Cardiac muscle cell (in vitro differentiated cells and primary cell): ENCODE data around the gene NPAS3. TPM values are rescaled to one million over a fixed set of nuclear protein-coding genes. Genes with fewer than 3 reads are reported as not detected.

Experiments
- DNase-seq, 2 donors: peaks; one replicate each; pipeline versions ENCODE4 v3.0.0 to v3.0.0-alpha.2; 2010 to 2017; ENCODE audit warnings: low read depth in 1 of 2, low spot score in 1 of 2
- H3K27ac ChIP-seq: fragments of 200-600 bp; sonication (generic); 2 replicates; pipeline ENCODE4 v1.5.1; 2016
- H3K27me3 ChIP-seq: fragments of 200-600 bp; sonication (generic); 2 replicates; pipeline ENCODE4 v1.6.0; 2016; ENCODE audit warnings: control low read depth
- H3K36me3 ChIP-seq: fragments of 200-600 bp; sonication (generic); 2 replicates; pipeline ENCODE4 v1.5.1; 2016; ENCODE audit warnings: control low read depth
- H3K4me1 ChIP-seq: fragments of 200-600 bp; sonication (generic); 2 replicates; pipeline ENCODE4 v1.8.1; 2017; ENCODE audit warnings: low read depth, mild to moderate bottlenecking, mixed run types
- H3K4me3 ChIP-seq: fragments of 200-600 bp; sonication (generic); 2 replicates; pipeline ENCODE4 v1.5.1; 2016; ENCODE audit warnings: mild to moderate bottlenecking
- H3K9me3 ChIP-seq: fragments of 200-600 bp; sonication (generic); 2 replicates; pipeline ENCODE4 v1.5.1; 2017; ENCODE audit warnings: low read depth, mild to moderate bottlenecking, control low read depth
- CTCF ChIP-seq: IDR thresholded peaks from 2 replicates; pipeline ENCODE4 v1.5.1; 2012; ENCODE audit warnings: low read depth, mild to moderate bottlenecking, low read length
- polyA plus RNA-seq: library from polyadenylated mRNA; unstranded; fragments of >200 nt; fragmentation: Nextera tagmentation; extraction: Ambion mirVana; gene quantifications from 2 replicates; pipeline ENCODE4 v1.2.1, GENCODE V29; 2016
- total RNA-seq: library from RNA; depleted of rRNA; stranded (reverse); fragments of >200 nt; gene quantifications from 2 replicates; pipeline ENCODE4 v1.2.3, GENCODE V29; 2016

The NPAS3 gene
- total and polyA plus RNA-seq, 2 experiments from 2014 or later, result 0.18 TPM

GRCh38 chr14:33806905-33807304 lies 868.2 kb downstream of the NPAS3 start:
- TF ChIP-seq CTCF, result no peak
- no peak for DNase-seq

GRCh38 chr14:33808187-33808586 lies 869.5 kb downstream of the NPAS3 start:
- Histone ChIP-seq H3K4me1 (no peaks in the 10 kb centered on the region), H3K9me3 (no peaks in the 10 kb centered on the region), H3K4me3 (no peak overlapping the region), H3K27me3 (no peaks in the 10 kb centered on the region), H3K36me3 (no peaks in the 10 kb centered on the region), H3K27ac (no peak overlapping the region)
- TF ChIP-seq CTCF, result no peak
- no peak for DNase-seq

More at GRCh38 chr14:33806905-33807304, 868.2 kb downstream of the NPAS3 start:
- Histone ChIP-seq H3K4me3 (no peak overlapping the region), H3K9me3 (no peaks in the 10 kb centered on the region), H3K36me3 (no peaks in the 10 kb centered on the region), H3K27me3 (no peaks in the 10 kb centered on the region), H3K4me1 (no peaks in the 10 kb centered on the region), H3K27ac (no peak overlapping the region)

GRCh38 chr14:33809396-33809981 lies 870.8 kb downstream of the NPAS3 start:
- no peaks in the 10 kb centered on the region for H3K27me3 ChIP-seq
- no peak for TF ChIP-seq CTCF
- no peaks in the 10 kb centered on the region for H3K36me3 ChIP-seq
- no peak for DNase-seq
- H3K4me3 ChIP-seq, result no peak overlapping the region
- H3K27ac ChIP-seq, result no peak overlapping the region
- H3K4me1 ChIP-seq, result no peaks in the 10 kb centered on the region
- H3K9me3 ChIP-seq, result no peaks in the 10 kb centered on the region

GRCh38 chr14:33810308-33810707 lies 871.6 kb downstream of the NPAS3 start:
- H3K4me1 ChIP-seq, result no peaks in the 10 kb centered on the region
- H3K36me3 ChIP-seq, result no peaks in the 10 kb centered on the region
- H3K4me3 ChIP-seq, result no peak overlapping the region
- H3K27ac ChIP-seq, result no peak overlapping the region
- no peak for TF ChIP-seq CTCF
- H3K27me3 ChIP-seq, result no peaks in the 10 kb centered on the region
- peak in 1 of 2 donors; percentile 42 for DNase-seq
- H3K9me3 ChIP-seq, result no peaks in the 10 kb centered on the region

- Histone ChIP-seq H3K27me3 (no peaks in the 10 kb centered on the region), H3K9me3 (no peaks in the 10 kb centered on the region), H3K4me1 (no peaks in the 10 kb centered on the region), H3K4me3 (no peak overlapping the region), H3K36me3 (no peaks in the 10 kb centered on the region), H3K27ac (no peak overlapping the region)
- no peak for DNase-seq
- TF ChIP-seq CTCF, result no peak
Measured at GRCh38 chr14:33811721-33812120, 873.0 kb downstream of the NPAS3 start.
